Activated CD4-positive, alpha-beta T cell treated with anti-CD3 and anti-CD28 coated beads, Interleukin-2, amount 50 U/mL, for 48 hours (primary cell): ENCODE measurements around the gene PRTN3.
"Not testable (repeated sequence)": the region's sequence is repeated elsewhere in the genome, so short reads cannot be mapped to it uniquely, and the experiment has no call there.

Source experiments
- DNase-seq, 2 experiments: peaks; one replicate each; pipeline ENCODE4 v3.0.0-alpha.2; 2020

Gene PRTN3

DNA sequence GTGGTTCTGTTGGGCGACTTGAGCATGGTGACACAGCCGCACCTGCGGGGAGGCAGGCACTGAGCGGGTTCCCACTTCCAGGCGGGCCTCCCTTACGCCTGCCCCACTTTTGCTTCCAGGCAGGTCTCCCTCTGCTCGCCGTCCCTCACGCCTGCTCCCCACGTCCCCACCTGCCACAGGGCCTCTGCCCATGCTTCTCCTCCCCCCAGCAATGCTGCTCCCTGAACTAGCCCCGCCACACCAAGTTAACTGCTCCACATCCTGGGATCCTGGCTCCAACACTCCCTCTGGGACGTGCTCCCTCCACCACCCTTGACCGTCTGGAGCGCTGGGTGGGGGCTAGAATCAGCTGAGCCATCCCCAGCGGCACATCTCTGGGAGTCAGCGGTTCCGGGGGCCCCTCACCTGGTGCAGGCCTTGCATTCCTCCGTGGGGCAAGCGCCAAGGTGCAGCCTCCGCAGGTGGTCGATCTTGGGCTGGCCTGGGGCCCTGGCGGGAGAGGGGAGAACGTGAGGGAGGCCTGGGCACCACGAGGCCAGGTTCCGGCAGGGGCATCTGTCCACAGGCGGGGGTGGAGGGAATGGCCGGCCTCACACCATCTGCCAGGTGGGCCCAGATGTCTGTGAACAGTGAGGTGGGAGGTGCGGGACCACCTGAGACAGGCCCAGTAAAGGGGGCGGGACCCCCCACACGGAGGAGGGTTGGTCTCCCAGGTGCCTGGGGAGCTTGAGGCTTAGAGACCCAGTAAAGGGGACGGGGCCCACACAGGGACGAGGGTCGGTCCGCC, 27.9 kb downstream of the PRTN3 start:
- DNase-seq: no peak

DNA sequence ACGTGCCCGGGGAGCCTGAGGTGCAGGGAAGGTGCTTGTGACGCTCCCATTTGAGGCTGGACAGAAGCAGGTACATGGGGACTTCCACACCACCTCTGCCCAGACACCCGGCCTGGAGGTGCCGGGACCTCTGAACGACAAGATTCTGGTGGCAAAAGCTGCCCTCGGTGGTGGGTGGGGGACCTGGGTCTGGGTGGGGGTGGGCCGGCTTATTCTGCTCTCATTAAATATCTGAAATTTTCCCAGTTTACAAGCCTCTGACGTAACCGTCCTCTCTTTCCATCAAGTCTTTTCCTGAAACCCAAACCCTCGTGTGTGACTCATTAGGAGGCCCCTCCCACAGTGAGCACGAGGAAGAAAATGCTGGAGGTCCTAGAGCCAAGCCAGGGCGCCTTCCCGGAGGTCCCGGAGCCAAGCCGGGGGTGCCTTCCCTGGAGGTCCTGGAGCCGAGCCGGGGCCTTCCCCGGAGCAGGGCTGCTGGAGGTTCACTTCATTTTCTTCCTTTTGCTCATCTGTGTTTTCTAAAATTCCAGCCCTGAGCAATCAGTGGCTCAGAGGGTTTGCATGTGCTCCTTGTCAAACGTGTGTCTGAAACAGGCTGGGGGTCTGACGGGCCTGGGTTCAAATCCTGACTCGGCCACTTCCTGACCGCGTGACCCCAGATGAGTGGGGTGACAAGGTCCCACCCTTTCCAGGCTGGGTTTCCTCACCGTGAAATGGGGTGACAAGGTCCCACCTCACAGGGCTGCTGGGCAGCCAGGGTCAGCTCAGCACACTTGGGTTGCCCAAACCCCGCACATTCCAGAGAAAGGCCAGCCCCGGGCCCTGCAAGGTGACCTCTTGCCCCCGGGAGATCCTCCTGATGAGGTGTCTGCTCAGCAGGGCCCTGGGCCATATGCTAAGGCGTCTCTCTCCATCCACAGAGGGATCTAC, 28.7 kb downstream of the PRTN3 start:
- DNase-seq: no peak

DNA sequence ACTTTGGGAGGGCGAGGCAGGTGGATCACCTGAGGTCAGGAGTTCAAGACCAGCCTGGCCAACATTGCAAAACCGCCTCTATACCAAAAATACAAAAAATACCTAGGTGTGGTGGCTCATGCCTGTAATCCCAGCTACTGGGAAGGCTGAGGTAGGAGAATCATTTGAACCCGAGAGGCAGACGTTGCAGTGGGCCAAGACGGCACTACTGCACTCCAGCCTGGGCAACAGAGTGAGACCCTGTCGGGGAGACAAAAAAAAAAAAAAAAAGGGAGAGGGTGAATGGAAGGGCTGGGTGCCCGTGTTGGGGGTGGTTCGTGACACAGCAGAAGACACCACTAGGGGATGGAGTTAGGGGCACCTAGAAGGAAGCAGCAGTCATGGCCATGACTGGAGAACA, 29.5 kb downstream of the PRTN3 start:
- DNase-seq: no peak

DNA sequence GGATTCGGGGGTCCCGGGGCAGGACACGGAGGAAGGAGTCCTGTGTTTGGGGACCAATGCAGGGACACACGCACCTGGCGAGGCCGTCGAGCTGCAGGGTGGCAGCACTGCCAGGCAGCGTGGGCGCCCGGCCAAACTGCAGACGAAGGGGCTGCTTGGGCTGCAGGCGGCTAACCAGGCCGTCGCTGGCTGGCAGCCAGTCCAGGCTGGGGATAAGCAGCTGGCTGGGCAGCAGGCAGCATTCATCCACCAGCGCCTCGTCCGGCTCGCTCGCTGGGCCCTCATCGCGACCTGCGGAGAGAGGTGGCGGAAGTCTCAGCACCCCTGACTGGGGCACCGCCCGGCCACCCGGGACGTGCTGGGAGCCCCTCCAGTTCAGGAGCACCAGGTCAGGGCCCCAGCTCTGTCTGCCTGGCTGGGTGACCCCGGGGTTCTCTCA, 30.2 kb downstream of the PRTN3 start:
- DNase-seq: no peak

DNA sequence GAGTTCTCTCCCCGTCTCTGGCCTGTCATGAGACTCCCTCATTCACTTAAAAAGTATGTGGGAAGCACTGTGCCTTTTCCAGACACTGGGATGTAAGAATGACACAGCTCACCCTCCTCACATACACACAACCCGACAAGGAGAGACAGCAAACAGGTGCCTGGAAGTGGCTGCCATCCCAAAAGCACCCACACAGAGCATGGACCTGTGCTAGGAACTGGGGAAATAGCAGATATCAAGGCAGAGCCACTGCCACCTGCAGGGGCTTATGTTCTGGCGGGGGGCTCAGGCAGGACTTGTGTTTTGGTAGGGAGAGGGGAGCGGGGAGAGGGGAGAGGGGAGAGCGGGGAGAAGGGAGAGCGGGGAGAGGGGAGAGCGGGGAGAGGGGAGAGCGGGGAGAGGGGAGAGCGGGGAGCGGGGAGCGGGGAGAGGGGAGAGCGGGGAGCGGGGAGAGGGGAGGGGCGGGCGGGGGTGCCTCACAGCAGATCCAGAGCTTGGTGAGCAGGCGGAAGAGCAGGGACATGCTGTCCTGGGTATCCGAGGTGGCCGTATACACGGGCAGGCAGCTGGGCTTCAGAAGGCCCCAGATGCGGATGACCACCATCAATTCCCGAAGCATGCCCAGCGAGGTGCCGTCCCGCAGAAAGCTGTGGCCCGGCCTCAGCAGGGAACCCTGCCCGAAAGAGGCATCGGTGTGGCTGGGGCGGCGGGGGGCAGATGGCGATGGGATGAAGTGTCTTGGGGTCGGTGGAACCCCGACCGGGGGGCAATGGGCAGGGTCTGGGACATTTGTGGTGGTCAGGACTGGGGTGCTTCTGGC, 30.9 kb downstream of the PRTN3 start:
- peak in 1 of 2 experiments; percentile 21 for DNase-seq

DNA sequence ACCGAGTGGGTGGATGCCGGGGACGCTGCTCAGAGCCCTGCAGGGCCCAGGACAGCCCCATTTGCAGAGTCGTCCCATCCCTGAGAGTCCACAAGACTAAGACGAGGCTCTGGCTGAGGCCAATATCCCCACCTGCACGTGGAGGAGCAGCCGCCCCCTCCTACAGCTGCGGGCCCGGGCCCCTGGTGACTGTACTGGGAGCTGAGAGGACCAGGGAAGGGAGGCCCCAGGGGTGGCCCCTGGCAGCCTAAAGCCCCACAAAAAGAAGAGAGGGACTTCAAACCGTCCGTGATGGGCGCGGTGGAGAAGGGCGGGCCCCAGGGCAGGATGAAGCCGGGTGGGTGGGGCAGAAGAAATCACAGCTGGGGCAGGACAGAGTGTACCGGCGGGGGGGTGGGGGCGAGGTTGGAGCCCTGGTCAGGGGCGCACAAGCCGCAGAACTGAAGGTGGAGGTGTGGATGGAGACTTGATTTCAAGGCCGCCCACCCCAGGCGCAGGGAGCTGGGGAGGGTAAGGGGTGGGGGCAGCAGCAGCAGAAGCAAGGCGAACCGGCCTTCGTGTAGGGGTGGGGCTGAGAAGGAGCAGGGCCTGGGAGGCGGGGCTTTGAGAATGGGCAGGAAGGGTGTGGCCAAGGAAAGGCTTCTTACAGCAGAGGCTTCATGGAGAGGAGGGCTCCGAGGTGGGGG, 31.6 kb downstream of the PRTN3 start:
- peak; percentile 85 to 89 for DNase-seq

DNA sequence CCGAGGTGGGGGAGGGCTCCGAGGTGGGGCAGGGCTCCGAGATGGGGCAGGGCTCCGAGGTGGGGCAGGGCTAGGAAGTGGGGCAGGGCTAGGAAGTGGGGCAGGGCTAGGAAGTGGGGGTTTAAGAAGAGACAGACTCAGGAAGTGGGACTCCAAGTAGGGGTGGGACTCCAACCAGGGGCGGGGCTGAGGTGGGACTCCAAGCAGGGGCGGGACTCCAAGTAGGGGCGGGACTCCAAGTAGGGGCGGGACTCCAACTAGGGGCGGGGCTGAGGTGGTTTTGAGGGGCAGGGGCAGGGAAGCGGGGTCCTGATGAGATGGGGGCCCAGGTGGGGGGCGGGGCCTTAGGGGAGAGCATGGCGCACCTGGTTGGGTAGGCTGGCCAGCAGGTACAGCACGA, 32.3 kb downstream of the PRTN3 start:
- peak; percentile 71 to 76 for DNase-seq

DNA sequence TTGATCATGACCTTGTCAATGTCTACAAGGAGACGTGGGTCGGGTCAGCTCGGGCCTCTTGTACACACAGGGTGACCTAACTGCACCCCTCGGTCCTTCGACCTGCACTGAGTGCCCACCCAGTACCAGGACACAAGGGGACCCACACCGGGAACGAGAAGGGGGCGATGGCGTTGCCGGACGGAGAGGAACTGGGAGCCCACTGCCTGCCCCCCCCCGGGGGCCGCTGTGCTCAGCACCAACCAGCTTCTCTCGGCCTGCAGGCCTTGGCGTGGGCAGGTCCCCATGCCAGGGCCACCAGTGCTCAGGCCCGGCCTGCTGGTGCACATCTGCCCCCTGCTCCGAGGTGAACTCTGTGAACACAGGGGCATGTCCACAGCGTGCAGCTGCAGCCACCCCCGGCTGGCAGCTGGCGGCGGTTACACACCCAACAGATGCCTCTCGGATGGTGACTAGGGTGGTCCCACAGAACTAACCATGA, 32.8 kb downstream of the PRTN3 start:
- no peak for DNase-seq

DNA sequence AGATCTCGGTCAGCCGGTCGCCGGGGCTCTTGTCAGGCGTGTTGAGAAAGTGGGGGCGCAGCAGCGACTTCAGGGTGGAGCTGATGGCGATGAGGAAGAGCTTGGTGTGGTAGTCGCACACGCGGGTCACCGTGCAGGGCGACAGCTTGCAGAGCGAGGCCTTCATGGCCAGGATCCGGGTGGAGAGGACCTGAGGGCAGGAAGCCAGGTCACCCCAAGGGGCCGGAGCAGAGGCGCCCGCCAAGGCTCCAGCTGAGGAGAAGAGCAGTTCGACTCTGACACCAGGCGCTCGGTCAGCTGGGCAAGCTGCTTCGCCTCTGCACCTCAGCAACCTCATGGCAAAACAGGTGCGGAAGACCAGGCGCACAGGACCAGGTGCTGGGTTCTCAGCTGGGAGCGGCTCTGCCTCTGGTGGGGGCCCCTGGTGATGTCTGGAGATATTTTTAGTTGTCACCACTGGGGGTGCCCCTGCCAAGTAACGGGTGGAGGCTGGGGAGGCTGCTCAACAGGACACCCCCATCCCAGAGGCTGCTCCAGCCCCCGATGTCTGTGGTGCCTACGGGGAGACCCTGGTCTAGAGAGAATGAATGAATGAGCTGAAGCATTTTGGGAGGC, 34.6 kb downstream of the PRTN3 start:
- DNase-seq: no peak

DNA sequence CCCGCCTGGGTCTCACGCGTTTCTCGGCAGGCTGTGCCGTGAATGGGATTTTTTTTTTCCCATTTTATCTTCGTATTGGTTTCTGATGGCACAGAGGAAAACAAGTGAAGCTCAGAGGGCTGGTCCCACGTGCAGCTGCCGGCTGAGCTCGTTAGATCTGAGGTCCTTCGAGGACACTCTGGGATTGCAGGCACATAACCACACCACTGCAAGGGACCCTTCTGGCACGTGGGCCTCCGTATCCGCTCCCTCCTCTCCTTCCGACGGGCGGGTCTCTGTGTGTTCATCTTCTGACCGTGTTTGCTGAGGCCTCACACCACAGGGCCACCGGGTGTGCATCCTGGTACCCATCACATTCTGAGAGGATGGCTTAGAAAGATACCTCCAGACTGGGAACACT, 35.3 kb downstream of the PRTN3 start:
- no peak for DNase-seq

DNA sequence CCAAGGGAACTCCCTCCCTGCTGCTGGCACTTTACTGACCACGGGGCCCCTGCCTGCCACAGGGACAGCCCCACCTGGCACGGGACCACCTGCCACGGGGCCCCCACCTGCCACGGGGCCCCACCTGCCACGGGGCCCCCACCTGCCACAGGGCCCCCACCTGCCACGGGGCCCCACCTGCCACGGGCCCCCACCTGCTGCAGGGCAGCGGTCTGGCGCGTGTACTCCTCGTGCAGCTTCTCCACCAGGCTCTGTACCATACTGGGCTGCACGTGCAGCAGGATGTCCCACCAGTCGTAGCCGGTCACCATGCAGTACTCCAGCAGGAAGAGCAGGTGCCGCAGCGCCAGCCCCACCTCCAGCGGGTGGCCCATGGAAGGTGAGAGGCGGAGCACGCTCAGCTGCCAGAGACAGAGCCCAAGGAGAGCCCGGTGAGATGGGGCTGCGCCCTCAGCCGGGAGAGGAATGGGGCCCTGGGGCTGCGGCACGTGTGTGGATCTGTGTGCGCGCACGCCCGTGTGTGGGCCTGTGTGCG, 36.0 kb downstream of the PRTN3 start:
- no peak for DNase-seq

DNA sequence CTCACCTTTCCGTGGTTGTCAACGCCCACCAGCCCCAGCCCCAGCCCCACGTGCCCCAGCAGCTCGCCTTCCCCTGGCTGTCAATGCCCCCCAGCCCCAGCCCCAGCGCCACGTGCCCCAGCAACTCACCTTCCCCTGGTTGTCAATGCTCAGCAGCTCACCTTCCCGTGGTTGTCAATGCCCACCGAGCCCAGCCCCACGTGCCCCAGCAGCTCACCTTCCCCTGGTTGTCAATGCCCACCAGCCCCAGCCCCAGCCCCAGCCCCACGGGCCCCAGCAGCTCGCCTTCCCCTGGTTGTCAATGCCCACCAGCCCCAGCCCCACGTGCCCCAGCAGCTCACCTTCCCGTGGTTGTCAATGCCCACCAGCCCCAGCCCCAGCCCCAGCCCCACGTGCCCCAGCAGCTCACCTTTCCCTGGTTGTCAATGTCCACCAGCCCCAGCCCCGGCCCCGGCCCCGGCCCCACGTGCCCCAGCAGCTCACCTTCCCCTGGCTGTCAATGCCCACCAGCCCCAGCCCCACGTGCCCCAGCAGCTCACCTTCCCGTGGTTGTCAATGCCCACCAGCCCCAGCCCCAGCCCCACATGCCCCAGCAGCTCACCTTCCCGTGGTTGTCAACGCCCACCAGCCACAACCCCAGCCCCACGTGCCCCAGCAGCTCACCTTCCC, 37.3 kb downstream of the PRTN3 start:
- not testable (repeated sequence) for DNase-seq

DNA sequence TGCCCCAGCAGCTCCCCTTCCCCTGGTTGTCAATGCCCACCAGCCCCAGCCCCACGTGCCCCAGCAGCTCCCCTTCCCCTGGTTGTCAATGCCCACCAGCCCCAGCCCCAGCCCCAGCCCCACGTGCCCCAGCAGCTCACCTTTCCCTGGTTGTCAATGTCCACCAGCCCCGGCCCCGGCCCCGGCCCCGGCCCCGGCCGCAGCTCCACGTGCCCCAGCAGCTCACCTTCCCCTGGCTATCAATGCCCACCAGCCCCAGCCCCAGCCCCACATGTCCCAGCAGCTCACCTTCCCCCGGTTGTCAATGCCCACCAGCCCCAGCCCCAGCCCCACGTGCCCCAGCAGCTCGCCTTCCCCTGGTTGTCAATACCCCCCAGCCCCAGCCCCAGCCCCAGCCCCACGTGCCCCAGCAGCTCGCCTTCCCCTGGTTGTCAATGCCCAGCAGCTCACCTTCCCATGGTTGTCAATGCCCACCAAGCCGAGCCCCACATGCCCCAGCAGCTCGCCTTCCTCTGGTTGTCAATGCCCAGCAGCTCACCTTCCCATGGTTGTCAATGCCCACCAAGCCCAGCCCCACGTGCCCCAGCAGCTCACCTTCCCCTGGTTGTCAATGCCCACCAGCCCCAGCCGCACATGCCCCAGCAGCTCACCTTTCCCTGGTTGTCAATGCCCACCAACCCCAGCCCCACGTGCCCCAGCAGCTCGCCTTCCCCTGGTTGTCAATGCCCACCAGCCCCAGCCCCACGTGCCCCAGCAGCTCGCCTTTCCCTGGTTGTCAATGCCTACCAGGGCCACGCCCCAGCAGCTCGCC, 38.2 kb downstream of the PRTN3 start:
- not testable (repeated sequence) for DNase-seq

DNA sequence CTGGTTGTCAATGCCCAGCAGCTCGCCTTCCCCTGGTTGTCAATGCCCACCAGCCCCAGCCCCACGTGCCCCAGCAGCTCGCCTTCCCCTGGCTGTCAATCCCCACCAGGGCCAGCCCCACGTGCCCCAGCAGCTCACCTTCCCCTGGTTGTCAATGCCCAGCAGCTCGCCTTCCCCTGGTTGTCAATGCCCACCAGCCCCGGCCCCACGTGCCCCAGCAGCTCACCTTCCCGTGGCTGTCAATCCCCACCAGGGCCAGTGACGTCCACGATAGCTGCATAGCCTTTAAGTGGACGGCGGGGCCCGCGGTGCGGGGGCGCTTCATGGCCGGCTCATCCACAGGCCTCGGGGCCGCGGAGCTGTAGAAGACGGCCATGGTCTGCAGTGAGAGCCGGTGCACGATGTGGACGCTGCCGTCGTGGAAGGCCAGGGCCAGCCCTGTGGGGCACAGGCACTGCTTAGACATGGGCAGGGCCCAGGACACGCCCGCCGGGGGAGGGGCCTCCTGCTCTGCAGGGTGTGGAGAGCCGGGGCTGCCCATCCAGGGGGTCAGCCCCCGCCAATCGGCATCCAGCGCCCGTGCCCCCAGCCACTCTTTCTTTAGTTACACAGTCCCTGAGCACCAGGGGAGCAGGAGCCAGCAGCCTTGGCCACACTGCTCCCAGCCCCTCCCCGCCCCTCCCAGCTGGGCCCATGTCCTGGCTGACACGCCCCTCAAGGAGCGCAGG, 39.1 kb downstream of the PRTN3 start:
- DNase-seq: no peak

DNA sequence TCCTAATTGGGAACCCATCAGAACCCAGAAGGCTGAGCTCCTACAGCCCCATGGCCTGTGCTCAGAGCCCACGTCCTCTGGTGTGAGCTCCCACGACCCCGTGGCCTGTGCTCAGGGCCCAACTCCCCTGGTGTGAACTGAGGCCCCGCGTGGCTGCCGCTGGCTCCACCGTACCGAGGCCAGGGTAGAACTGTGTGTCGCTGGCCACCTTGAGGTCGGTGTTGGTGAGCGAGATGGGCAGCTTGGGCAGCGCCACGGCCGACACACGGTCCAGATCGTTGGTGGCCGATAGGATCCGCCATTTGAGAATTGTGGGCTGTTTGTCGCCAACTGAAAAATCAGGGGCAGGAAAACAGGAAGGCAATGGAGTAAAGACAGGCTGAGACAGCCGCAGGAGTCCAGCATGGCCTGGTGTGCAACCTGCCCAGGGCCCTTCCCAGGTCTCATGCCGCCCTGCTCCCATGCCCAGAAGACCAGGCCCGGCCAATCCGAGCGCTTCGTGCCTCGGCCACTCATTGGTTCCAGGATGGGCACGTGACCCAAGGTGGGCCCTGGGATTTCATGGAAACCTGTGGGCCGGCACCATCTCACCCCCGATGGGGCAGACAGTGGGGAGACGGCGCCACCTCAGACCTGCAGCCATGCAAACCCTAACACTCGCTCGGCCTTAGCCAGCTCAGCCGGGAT, 40.7 kb downstream of the PRTN3 start:
- no peak for DNase-seq

DNA sequence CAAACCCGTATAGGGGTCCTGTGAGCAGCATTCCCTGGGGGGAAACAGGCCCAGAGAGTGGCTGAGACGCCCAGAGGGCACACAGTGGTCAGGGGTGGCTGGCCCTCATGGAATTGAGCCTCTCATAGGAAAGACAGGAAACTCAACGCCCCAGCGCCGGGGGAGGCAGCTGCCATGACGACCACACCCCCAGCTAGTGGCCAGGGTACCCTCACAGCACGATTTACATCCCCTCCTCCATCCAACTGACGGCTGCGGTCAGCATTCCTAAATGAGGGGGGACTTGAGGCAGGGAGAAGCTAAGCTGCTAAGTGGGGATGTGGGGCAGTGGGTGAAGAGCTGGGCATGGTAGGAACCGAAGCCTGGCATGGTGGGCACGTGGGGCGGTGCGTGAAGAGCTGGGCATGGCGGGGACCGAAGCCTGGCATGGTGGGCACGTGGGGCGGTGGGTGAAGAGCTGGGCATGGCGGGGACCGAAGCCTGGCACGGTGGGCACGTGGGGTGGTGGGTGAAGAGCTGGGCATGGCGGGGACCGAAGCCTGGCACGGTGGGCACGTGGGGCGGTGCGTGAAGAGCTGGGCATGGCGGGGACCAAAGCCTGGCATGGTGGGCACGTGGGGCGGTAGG, 42.2 kb downstream of the PRTN3 start:
- no peak for DNase-seq

DNA sequence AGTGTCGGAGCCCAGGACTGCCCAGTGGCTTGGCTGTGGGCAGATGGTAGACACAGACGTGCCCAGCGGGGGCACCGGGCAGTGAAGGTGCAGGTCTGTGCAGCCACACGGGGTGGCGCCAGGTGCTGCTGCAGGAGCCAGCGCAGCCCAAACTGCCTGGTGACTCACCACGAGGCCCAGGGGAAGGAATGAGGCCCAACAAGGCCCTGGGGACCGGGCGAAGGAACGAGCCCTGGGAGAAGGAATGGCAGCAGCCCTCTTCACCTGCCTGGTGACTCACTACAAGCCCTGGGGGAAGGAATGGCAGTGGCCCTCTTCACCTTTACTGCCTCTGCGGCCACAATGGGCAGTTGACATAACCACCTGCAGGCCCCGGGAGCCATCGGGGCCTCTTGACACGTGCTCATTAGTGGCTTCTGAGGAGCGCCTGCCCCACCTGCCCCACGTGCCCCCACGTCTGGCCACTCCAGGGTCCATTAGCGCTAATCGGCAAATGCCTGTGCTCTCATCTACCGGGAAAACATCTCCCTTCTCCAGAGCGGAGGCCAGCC, 42.9 kb downstream of the PRTN3 start:
- no peak for DNase-seq
